ENCODE measurements around the gene DOP1A. TPM values are rescaled to one million over a fixed set of nuclear protein-coding genes. Genes with fewer than 3 reads are reported as not detected.

DOP1A gene
- total RNA-seq, 4 donors from 2014 or later: 30.6 to 43.5 (median 37.9) TPM

GRCh38 chr6:83124553-83124952 is 57.1 kb downstream of the DOP1A start:
- Histone ChIP-seq H3K27ac (no peak overlapping the region), H3K27me3 (no peaks in the 10 kb centered on the region), H3K4me1 (peaks cover 0 to 4% (median 0%) of the 10 kb centered on the region in 4 donors), H3K9me3 (no peaks in the 10 kb centered on the region), H3K4me3 (no peak overlapping the region), H3K36me3 (peaks cover 0 to 69% (median 15%) of the 10 kb centered on the region in 3 donors)
- no peak for DNase-seq (ENCODE audit: low spot score in 2 of 2)
- TF ChIP-seq, protein P1, sequence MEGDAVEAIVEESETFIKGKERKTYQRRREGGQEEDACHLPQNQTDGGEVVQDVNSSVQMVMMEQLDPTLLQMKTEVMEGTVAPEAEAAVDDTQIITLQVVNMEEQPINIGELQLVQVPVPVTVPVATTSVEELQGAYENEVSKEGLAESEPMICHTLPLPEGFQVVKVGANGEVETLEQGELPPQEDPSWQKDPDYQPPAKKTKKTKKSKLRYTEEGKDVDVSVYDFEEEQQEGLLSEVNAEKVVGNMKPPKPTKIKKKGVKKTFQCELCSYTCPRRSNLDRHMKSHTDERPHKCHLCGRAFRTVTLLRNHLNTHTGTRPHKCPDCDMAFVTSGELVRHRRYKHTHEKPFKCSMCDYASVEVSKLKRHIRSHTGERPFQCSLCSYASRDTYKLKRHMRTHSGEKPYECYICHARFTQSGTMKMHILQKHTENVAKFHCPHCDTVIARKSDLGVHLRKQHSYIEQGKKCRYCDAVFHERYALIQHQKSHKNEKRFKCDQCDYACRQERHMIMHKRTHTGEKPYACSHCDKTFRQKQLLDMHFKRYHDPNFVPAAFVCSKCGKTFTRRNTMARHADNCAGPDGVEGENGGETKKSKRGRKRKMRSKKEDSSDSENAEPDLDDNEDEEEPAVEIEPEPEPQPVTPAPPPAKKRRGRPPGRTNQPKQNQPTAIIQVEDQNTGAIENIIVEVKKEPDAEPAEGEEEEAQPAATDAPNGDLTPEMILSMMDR (IDR thresholded peaks at IDR 0.05): no peak
- no peak for TF ChIP-seq EP300 (IDR thresholded peaks at IDR 0.05)
- WGBS, 2 donors: 93 to 96% methylated on average over 3 of the region's 3 CpGs

DNA sequence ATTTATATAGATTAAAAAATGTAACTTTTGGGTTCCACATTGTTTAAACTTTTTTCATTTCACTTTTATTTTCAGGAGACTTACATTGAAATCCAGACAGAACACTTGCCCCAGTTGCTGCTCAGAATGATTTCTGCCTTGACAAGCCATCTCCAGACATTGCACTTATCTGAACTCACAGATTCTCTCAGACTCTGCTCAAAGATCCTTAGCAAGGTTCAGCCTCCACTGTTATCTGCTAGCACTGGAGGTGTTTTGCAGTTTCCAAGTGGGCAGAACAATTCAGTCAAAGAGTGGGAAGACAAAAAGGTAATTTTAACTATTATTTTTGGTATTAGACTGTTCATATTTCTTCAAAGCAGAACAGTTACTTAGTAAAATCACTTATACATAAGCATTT is 58.0 kb downstream of the DOP1A start:
- H3K4me1 ChIP-seq: peaks cover 0 to 4% (median 0%) of the 10 kb centered on the region in 4 donors
- H3K36me3 ChIP-seq: peaks cover 0 to 77% (median 19%) of the 10 kb centered on the region in 3 donors

GRCh38 chr6:83126223-83126622 is 58.8 kb downstream of the DOP1A start:
- H3K9me3 ChIP-seq: no peaks in the 10 kb centered on the region
- H3K4me1 ChIP-seq: peaks cover 0 to 4% (median 0%) of the 10 kb centered on the region in 4 donors
- WGBS, 2 donors: 96 to 97% methylated on average over 2 of the region's 2 CpGs
- TF ChIP-seq EP300 (IDR thresholded peaks at IDR 0.05): no peak
- TF ChIP-seq POLR2A (IDR thresholded peaks at IDR 0.05): no peak
- TF ChIP-seq, protein P1 (IDR thresholded peaks at IDR 0.05): no peak
- H3K36me3 ChIP-seq: peaks cover 0 to 79% (median 19%) of the 10 kb centered on the region in 3 donors
- H3K27me3 ChIP-seq: no peaks in the 10 kb centered on the region
- no peak overlapping the region for H3K4me3 ChIP-seq
- no peak overlapping the region for H3K27ac ChIP-seq
- DNase-seq (ENCODE audit: low spot score in 2 of 2): no peak

More for the DNA sequence above, 58.0 kb downstream of the DOP1A start:
- no peaks in the 10 kb centered on the region for H3K9me3 ChIP-seq
- H3K27ac ChIP-seq: no peak overlapping the region
- no peaks in the 10 kb centered on the region for H3K27me3 ChIP-seq
- DNase-seq (ENCODE audit: low spot score in 2 of 2): no peak
- H3K4me3 ChIP-seq: no peak overlapping the region
- TF ChIP-seq EP300 (IDR thresholded peaks at IDR 0.05) (no peak), POLR2A (IDR thresholded peaks at IDR 0.05) (no peak)
- TF ChIP-seq, protein P1 (IDR thresholded peaks at IDR 0.05): no peak

- TF ChIP-seq, protein P1 (IDR thresholded peaks at IDR 0.05): no peak
- TF ChIP-seq EP300 (IDR thresholded peaks at IDR 0.05) (no peak), POLR2A (IDR thresholded peaks at IDR 0.05) (no peak)
- Histone ChIP-seq H3K9me3 (no peaks in the 10 kb centered on the region), H3K4me3 (no peak overlapping the region), H3K36me3 (peaks cover 0 to 85% (median 19%) of the 10 kb centered on the region in 3 donors), H3K27me3 (no peaks in the 10 kb centered on the region), H3K27ac (no peak overlapping the region), H3K4me1 (peaks cover 0 to 4% (median 0%) of the 10 kb centered on the region in 4 donors)
- 95 to 97% methylated on average over 5 of the region's 5 CpGs for WGBS, 2 donors
- DNase-seq (ENCODE audit: low spot score in 2 of 2): no peak
These were observed 59.3 kb downstream of the DOP1A start for GRCh38 chr6:83126807-83127206.

DNA sequence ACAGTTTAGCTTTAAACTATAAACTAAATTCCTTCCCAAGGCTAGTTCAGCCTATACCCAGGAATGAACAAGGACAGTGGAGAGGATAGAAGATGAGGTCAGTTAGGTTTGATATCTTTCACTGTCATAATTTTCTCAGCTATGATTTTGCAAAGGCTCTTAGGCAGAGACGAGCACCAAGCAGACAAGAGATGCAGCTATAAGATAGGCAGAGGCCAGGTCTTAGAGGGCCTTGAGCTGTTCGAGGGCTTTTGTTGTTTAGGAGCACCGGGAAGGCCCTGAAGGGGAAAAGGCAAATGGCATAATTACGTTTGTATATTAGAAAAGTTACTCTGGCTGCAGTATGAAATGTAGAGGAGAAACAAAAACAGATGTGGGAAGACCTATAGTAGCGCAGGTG is 59.8 kb downstream of the DOP1A start:
- 86 to 90% methylated on average over 5 of the region's 5 CpGs for WGBS, 2 donors

More for the DNA sequence above, 59.8 kb downstream of the DOP1A start:
- H3K4me1 ChIP-seq: peaks cover 0 to 2% (median 0%) of the 10 kb centered on the region in 4 donors
- peaks cover 0 to 89% (median 19%) of the 10 kb centered on the region in 3 donors for H3K36me3 ChIP-seq
- H3K27ac ChIP-seq: no peak overlapping the region
- H3K4me3 ChIP-seq: no peak overlapping the region
- H3K9me3 ChIP-seq: no peaks in the 10 kb centered on the region
- no peaks in the 10 kb centered on the region for H3K27me3 ChIP-seq
- DNase-seq (ENCODE audit: low spot score in 2 of 2): no peak
- TF ChIP-seq, protein P1 (IDR thresholded peaks at IDR 0.05): no peak
- no peak for TF ChIP-seq EP300 (IDR thresholded peaks at IDR 0.05)
- no peak for TF ChIP-seq POLR2A (IDR thresholded peaks at IDR 0.05)

All from tibial nerve (tissue), 4 donors.